ENCODE data around the gene AKAP5. TPM values are rescaled to one million over a fixed set of nuclear protein-coding genes. Genes with fewer than 3 reads are reported as not detected.

Gene AKAP5
- polyA plus RNA-seq, 1 of the 3 experiments (the other 2 are of a cell fraction): 0.28 TPM

- TF ChIP-seq GABPA (IDR thresholded peaks at IDR 0.05; ENCODE audit: low read depth) (no peak), POLR2AphosphoS5 (IDR thresholded peaks at IDR 0.05; ENCODE audit: low read depth, low read length) (no peak), ZBTB33 (IDR thresholded peaks at IDR 0.05; ENCODE audit: borderline replicate concordance, low read depth) (no peak), REST (IDR thresholded peaks at IDR 0.05; ENCODE audit: low read depth, low read length) (no peak), CTCF (IDR thresholded peaks at IDR 0.05) (no peak), EZH2phosphoT487 (IDR thresholded peaks at IDR 0.05; ENCODE audit: borderline replicate concordance, low read depth) (no peak), FOXM1 (IDR thresholded peaks at IDR 0.05; ENCODE audit: low read depth) (no peak), CHD2 (IDR thresholded peaks at IDR 0.05; ENCODE audit: low read length, partially characterized antibody) (no peak), SMC3 (IDR thresholded peaks at IDR 0.05; ENCODE audit: low read depth, low read length) (no peak), FOSL2 (IDR thresholded peaks at IDR 0.05; ENCODE audit: borderline replicate concordance, low read depth) (no peak), SIN3A (IDR thresholded peaks at IDR 0.05; ENCODE audit: borderline replicate concordance, low read depth, low read length) (no peak), FOXJ3 (CRISPR knock-in tag; IDR thresholded peaks at IDR 0.05) (no peak)
- no peak overlapping the region for H3K27ac ChIP-seq (ENCODE audit: low read depth in 2 of 2, low read length in 1 of 2)
- DNase-seq: no peak
- H3K9me2 ChIP-seq: no peaks in the 10 kb centered on the region
- H3K27me3 ChIP-seq (ENCODE audit: insufficient read depth): no peaks in the 10 kb centered on the region
- H3K36me3 ChIP-seq (replicated peaks in 1 of 2; ENCODE audit: control insufficient read depth in 1 of 2, insufficient read depth in 2 of 2, low read length in 1 of 2): peaks cover 0 to 5% of the 10 kb centered on the region in 2 experiments
- peaks cover 8% of the 10 kb centered on the region for H3F3A ChIP-seq (replicated peaks; ENCODE audit: insufficient read depth)
- H3K9me3 ChIP-seq: no peaks in the 10 kb centered on the region
- POLR2A ChIA-PET: interaction anchor here (1.8 kb wide), 1 partner anchor 37 kb away, joined by 6 read pairs; the partner anchor contains the start of gene ZBTB1
- H3K4me2 ChIP-seq: no peak overlapping the region
- H2AFZ ChIP-seq (ENCODE audit: low read depth): no peak overlapping the region
- no peaks in the 10 kb centered on the region for H3K79me2 ChIP-seq (ENCODE audit: insufficient read depth)
- no peaks in the 10 kb centered on the region for H4K20me1 ChIP-seq (ENCODE audit: insufficient read depth)
- H3K4me1 ChIP-seq (ENCODE audit: control insufficient read depth in 1 of 2, insufficient read depth in 2 of 2, low read depth in 1 of 2, low read length in 1 of 2): peaks cover 4 to 13% of the 10 kb centered on the region in 2 experiments; a peak in 2 of 4 replicates
- no peak overlapping the region for H3K4me3 ChIP-seq (ENCODE audit: low read depth in 2 of 2, low read length in 1 of 2)
- CTCF ChIA-PET: interaction anchor here (0.8 to 5.5 kb wide), 3 partner anchors 7 to 123 kb away, joined by 3 to 28 read pairs (median 7); no protein-coding TSS in a partner anchor
- H3K9ac ChIP-seq: no peak overlapping the region
Observed at GRCh38 chr14:64467566-64467965, 2.3 kb downstream of the AKAP5 start.
